Right lobe of liver (tissue), 4 donors: Measurements from ENCODE around the gene SPAG16.

Experiments used
- POLR2A ChIP-seq: fragments of 450-650 bp; IDR thresholded peaks from one replicate; pipeline ENCODE4 v1.6.1; 2017; ENCODE audit warnings: antibody characterized with exemption, mild to moderate bottlenecking
- TF ChIP-seq, protein P1 (sequence below), 4 donors: fragments of 200-600 bp in 3 of 4; fragments of 450-650 bp in 1 of 4; IDR thresholded peaks; one replicate each; pipeline versions ENCODE4 v1.5.1 to v1.8.0; 2016 to 2022; ENCODE audit warnings: antibody characterized with exemption in 4 of 4, mild to moderate bottlenecking in 2 of 4
- donor health status: DM: no; HTN: no; CAD: no.
- donor health status: DM: no; HTN: no; CAD: no.
- donor health status: DM: no; HTN: yes; CAD: no.

DNA sequence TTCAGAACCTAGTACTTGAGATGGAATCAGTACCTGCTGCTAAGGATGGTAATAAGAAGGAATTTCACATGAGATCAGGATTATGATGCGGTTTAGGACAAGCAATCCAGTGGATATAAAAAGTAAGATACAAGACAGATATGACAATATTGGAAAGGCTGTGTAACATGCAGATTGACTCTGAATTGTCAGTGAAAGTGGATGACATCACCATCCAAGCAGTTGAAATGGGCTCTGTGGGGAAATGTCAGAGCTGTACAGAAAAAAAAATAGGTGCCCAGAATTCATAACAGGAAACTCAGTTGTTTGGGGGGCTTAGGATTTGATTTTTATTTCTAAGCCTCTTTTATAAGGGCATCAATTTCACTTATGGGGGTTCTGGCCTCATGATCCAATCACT, 438.3 kb downstream of the SPAG16 start:
- TF ChIP-seq, protein P1, sequence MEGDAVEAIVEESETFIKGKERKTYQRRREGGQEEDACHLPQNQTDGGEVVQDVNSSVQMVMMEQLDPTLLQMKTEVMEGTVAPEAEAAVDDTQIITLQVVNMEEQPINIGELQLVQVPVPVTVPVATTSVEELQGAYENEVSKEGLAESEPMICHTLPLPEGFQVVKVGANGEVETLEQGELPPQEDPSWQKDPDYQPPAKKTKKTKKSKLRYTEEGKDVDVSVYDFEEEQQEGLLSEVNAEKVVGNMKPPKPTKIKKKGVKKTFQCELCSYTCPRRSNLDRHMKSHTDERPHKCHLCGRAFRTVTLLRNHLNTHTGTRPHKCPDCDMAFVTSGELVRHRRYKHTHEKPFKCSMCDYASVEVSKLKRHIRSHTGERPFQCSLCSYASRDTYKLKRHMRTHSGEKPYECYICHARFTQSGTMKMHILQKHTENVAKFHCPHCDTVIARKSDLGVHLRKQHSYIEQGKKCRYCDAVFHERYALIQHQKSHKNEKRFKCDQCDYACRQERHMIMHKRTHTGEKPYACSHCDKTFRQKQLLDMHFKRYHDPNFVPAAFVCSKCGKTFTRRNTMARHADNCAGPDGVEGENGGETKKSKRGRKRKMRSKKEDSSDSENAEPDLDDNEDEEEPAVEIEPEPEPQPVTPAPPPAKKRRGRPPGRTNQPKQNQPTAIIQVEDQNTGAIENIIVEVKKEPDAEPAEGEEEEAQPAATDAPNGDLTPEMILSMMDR (IDR thresholded peaks at IDR 0.05) = no peak
- no peak for TF ChIP-seq POLR2A
